Epithelial cell of prostate (primary cell): Measurements from ENCODE around the gene MYH9.
"Not testable (repeated sequence)": the region's sequence is repeated elsewhere in the genome, so short reads cannot be mapped to it uniquely, and the experiment has no call there.

Experiments
- DNase-seq: peaks from one replicate; pipeline ENCODE4 v3.0.0-alpha.2; 2011; ENCODE audit warnings: low read depth, low spot score
- H3K27ac ChIP-seq: fragments of 450-650 bp; 2 replicates; pipeline ENCODE4 v1.5.1; 2017; ENCODE audit warnings: mild to moderate bottlenecking

The MYH9 gene

GRCh38 chr22:36286096-36286957 lies 101.4 kb downstream of the MYH9 start:
- DNase-seq: no peak
- H3K27ac ChIP-seq: no peak overlapping the region

GRCh38 chr22:36285545-36285944 lies 102.2 kb downstream of the MYH9 start:
- H3K27ac ChIP-seq: no peak overlapping the region
- no peak for DNase-seq

- no peak for DNase-seq
- no peak overlapping the region for H3K27ac ChIP-seq
These were observed 102.8 kb downstream of the MYH9 start for GRCh38 chr22:36285017-36285416.

- no peak overlapping the region for H3K27ac ChIP-seq
- no peak for DNase-seq
These were observed 103.6 kb downstream of the MYH9 start for GRCh38 chr22:36284171-36284571.

- DNase-seq: no peak
- H3K27ac ChIP-seq: no peak overlapping the region
These were observed 105.4 kb downstream of the MYH9 start for GRCh38 chr22:36282328-36282831.

- no peak for DNase-seq
- no peak overlapping the region for H3K27ac ChIP-seq
These were observed 105.9 kb downstream of the MYH9 start for GRCh38 chr22:36281781-36282327.

- no peak for DNase-seq
These were observed 107.4 kb downstream of the MYH9 start for GRCh38 chr22:36280379-36280778.

GRCh38 chr22:36279219-36279666 lies 108.5 kb downstream of the MYH9 start:
- no peak overlapping the region for H3K27ac ChIP-seq
- DNase-seq: no peak

More at GRCh38 chr22:36280379-36280778, 107.4 kb downstream of the MYH9 start:
- no peak overlapping the region for H3K27ac ChIP-seq

GRCh38 chr22:36277482-36278291 lies 110.1 kb downstream of the MYH9 start:
- DNase-seq: no peak
- peak overlapping the region; percentile 18 for H3K27ac ChIP-seq

GRCh38 chr22:36274531-36274930 lies 113.2 kb downstream of the MYH9 start:
- no peak for DNase-seq
- H3K27ac ChIP-seq: no peak overlapping the region

- H3K27ac ChIP-seq, DNase-seq: not testable (repeated sequence)
These were observed 115.8 kb downstream of the MYH9 start for GRCh38 chr22:36271951-36272350.

- H3K27ac ChIP-seq, DNase-seq: not testable (repeated sequence)
These were observed 116.5 kb downstream of the MYH9 start for GRCh38 chr22:36271231-36271630.

GRCh38 chr22:36267896-36268485 lies 119.8 kb downstream of the MYH9 start:
- H3K27ac ChIP-seq: no peak overlapping the region
- no peak for DNase-seq

- no peak overlapping the region for H3K27ac ChIP-seq
- DNase-seq: no peak
These were observed 120.7 kb downstream of the MYH9 start for GRCh38 chr22:36267058-36267457.

- H3K27ac ChIP-seq, DNase-seq: not testable (repeated sequence)
These were observed 123.7 kb downstream of the MYH9 start for GRCh38 chr22:36263886-36264664.

- not testable (repeated sequence) for DNase-seq, H3K27ac ChIP-seq
These were observed 124.5 kb downstream of the MYH9 start for GRCh38 chr22:36263216-36263673.

- H3K27ac ChIP-seq, DNase-seq: not testable (repeated sequence)
These were observed 125.5 kb downstream of the MYH9 start for GRCh38 chr22:36262307-36262706.

- H3K27ac ChIP-seq, DNase-seq: not testable (repeated sequence)
These were observed 126.1 kb downstream of the MYH9 start for GRCh38 chr22:36261675-36262074.

- H3K27ac ChIP-seq: no peak overlapping the region
- DNase-seq: no peak
These were observed 128.0 kb downstream of the MYH9 start for GRCh38 chr22:36259615-36260300.
